ENCODE measurements around the gene SHB.

Gene SHB

GRCh38 chr9:38039907-38040682 is 28.9 kb downstream of the SHB start:
- no peak for DNase-seq (ENCODE audit: low spot score)

- DNase-seq (ENCODE audit: low spot score): no peak
These were observed 29.7 kb downstream of the SHB start for GRCh38 chr9:38039090-38039906.

- no peak for DNase-seq (ENCODE audit: low spot score)
These were observed 30.5 kb downstream of the SHB start for GRCh38 chr9:38038307-38039089.

GRCh38 chr9:38037981-38038306 is 31.1 kb downstream of the SHB start:
- no peak for DNase-seq (ENCODE audit: low spot score)

GRCh38 chr9:38036359-38037084 is 32.5 kb downstream of the SHB start:
- DNase-seq (ENCODE audit: low spot score): no peak

- no peak for DNase-seq (ENCODE audit: low spot score)
These were observed 33.2 kb downstream of the SHB start for GRCh38 chr9:38035873-38036272.

- DNase-seq (ENCODE audit: low spot score): no peak
These were observed 35.1 kb downstream of the SHB start for GRCh38 chr9:38033941-38034340.

GRCh38 chr9:38032266-38033110 is 36.5 kb downstream of the SHB start:
- no peak for DNase-seq (ENCODE audit: low spot score)

GRCh38 chr9:38031594-38031993 is 37.4 kb downstream of the SHB start:
- no peak for DNase-seq (ENCODE audit: low spot score)

- no peak for DNase-seq (ENCODE audit: low spot score)
These were observed 38.4 kb downstream of the SHB start for GRCh38 chr9:38030658-38031057.

- DNase-seq (ENCODE audit: low spot score): no peak
These were observed 39.0 kb downstream of the SHB start for GRCh38 chr9:38029915-38030638.

GRCh38 chr9:38027714-38028113 is 41.3 kb downstream of the SHB start:
- DNase-seq (ENCODE audit: low spot score): no peak

- no peak for DNase-seq (ENCODE audit: low spot score)
These were observed 42.0 kb downstream of the SHB start for GRCh38 chr9:38026840-38027527.

GRCh38 chr9:38026021-38026809 is 42.8 kb downstream of the SHB start:
- DNase-seq (ENCODE audit: low spot score): no peak

GRCh38 chr9:38025166-38025565 is 43.9 kb downstream of the SHB start:
- no peak for DNase-seq (ENCODE audit: low spot score)

- no peak for DNase-seq (ENCODE audit: low spot score)
These were observed 44.9 kb downstream of the SHB start for GRCh38 chr9:38024036-38024681.

GRCh38 chr9:38023661-38024035 is 45.4 kb downstream of the SHB start:
- DNase-seq (ENCODE audit: low spot score): no peak

GRCh38 chr9:38022995-38023394 is 46.0 kb downstream of the SHB start:
- DNase-seq (ENCODE audit: low spot score): no peak

Measured in CD4-positive, alpha-beta T cell treated with Interleukin-15 for 4 hours (primary cell).